Measurements from ENCODE around the gene GPC6.

GRCh38 chr13:93789058-93789457 lies 562.5 kb downstream of the GPC6 start:
- TF ChIP-seq, protein P1, sequence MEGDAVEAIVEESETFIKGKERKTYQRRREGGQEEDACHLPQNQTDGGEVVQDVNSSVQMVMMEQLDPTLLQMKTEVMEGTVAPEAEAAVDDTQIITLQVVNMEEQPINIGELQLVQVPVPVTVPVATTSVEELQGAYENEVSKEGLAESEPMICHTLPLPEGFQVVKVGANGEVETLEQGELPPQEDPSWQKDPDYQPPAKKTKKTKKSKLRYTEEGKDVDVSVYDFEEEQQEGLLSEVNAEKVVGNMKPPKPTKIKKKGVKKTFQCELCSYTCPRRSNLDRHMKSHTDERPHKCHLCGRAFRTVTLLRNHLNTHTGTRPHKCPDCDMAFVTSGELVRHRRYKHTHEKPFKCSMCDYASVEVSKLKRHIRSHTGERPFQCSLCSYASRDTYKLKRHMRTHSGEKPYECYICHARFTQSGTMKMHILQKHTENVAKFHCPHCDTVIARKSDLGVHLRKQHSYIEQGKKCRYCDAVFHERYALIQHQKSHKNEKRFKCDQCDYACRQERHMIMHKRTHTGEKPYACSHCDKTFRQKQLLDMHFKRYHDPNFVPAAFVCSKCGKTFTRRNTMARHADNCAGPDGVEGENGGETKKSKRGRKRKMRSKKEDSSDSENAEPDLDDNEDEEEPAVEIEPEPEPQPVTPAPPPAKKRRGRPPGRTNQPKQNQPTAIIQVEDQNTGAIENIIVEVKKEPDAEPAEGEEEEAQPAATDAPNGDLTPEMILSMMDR (IDR thresholded peaks at IDR 0.05) = no peak
- TF ChIP-seq POLR2A (IDR thresholded peaks at IDR 0.05) = no peak
- TF ChIP-seq EP300 (IDR thresholded peaks at IDR 0.05) = no peak
